DMS114 treated with DMSO at 0.1 percent for 48 hours (cell line): ENCODE measurements around the gene DDTL.
"Not testable (repeated sequence)": the region's sequence is repeated elsewhere in the genome, so short reads cannot be mapped to it uniquely, and the experiment has no call there.

Experiments used
- DNase-seq: peaks from one replicate; lab custom pipeline; 2025; ENCODE audit not compliant: unreplicated experiment; lab: John Stamatoyannopoulos, UW

DDTL gene

GRCh38 chr22:23969071-23969470 is 2.4 kb downstream of the DDTL start:
- no peak for DNase-seq

- no peak for DNase-seq
These were observed 3.5 kb downstream of the DDTL start for GRCh38 chr22:23970201-23970641.

GRCh38 chr22:23970816-23971486 is 4.3 kb downstream of the DDTL start:
- no peak for DNase-seq

GRCh38 chr22:23971927-23972326 is 5.2 kb downstream of the DDTL start:
- not testable (repeated sequence) for DNase-seq

GRCh38 chr22:23974345-23974744 is 7.7 kb downstream of the DDTL start, which contains the start of gene DDT:
Gene DDT, minus strand, starts transcription at chr22:23974441. Its CDS starts 27 bp downstream, at chr22:23974414.
- not testable (repeated sequence) for DNase-seq

- not testable (repeated sequence) for DNase-seq
These were observed 8.2 kb downstream of the DDTL start for GRCh38 chr22:23974836-23975352.

GRCh38 chr22:23977304-23977703 is 10.6 kb downstream of the DDTL start:
- DNase-seq: not testable (repeated sequence)

GRCh38 chr22:23979557-23980240 is 13.0 kb downstream of the DDTL start, which contains the start of gene GSTT2:
Gene GSTT2, plus strand, starts transcription at chr22:23980134.
- not testable (repeated sequence) for DNase-seq

GRCh38 chr22:23980567-23980966 is 13.9 kb downstream of the DDTL start:
- not testable (repeated sequence) for DNase-seq

- no peak for DNase-seq
These were observed 17.7 kb downstream of the DDTL start for GRCh38 chr22:23984430-23984829.

- not testable (repeated sequence) for DNase-seq
These were observed 19.4 kb downstream of the DDTL start for GRCh38 chr22:23986089-23986488.

GRCh38 chr22:23986538-23987178 is 20.0 kb downstream of the DDTL start:
- DNase-seq: not testable (repeated sequence)

- not testable (repeated sequence) for DNase-seq
These were observed 23.0 kb downstream of the DDTL start for GRCh38 chr22:23989583-23990244.

- DNase-seq: not testable (repeated sequence)
These were observed 26.4 kb downstream of the DDTL start for GRCh38 chr22:23993080-23993479.

- DNase-seq: not testable (repeated sequence)
These were observed 27.0 kb downstream of the DDTL start for GRCh38 chr22:23993581-23994177.

- DNase-seq: no peak
These were observed 30.4 kb downstream of the DDTL start for GRCh38 chr22:23997092-23997491.

- not testable (repeated sequence) for DNase-seq
These were observed 33.1 kb downstream of the DDTL start for GRCh38 chr22:23999779-24000178.

GRCh38 chr22:24001314-24001713 is 34.6 kb downstream of the DDTL start:
- DNase-seq: no peak

- DNase-seq: no peak
These were observed 35.6 kb downstream of the DDTL start for GRCh38 chr22:24002272-24002671.

GRCh38 chr22:24002851-24003250 is 36.2 kb downstream of the DDTL start:
- DNase-seq: no peak

- DNase-seq: no peak
These were observed 37.2 kb downstream of the DDTL start for GRCh38 chr22:24003887-24004286.
